Vagina (tissue), 2 donors: Measurements from ENCODE around the gene FGF1.

Experiments used
- POLR2A ChIP-seq, 2 donors: fragments of 450-650 bp; IDR thresholded peaks; one replicate each; pipeline ENCODE4 v1.6.1; 2017; ENCODE audit warnings: antibody characterized with exemption in 2 of 2, mild to moderate bottlenecking in 2 of 2, moderate library complexity in 2 of 2
- TF ChIP-seq, protein P1 (sequence below), 3 experiments: fragments of 450-650 bp in 2 of 3; fragments of 200-600 bp in 1 of 3; sonication (generic) in 1 of 3; IDR thresholded peaks; one replicate each; pipeline ENCODE4 v1.5.1; 2017 to 2019; ENCODE audit warnings: antibody characterized with exemption in 3 of 3, mild to moderate bottlenecking in 2 of 3, moderate library complexity in 2 of 3

DNA sequence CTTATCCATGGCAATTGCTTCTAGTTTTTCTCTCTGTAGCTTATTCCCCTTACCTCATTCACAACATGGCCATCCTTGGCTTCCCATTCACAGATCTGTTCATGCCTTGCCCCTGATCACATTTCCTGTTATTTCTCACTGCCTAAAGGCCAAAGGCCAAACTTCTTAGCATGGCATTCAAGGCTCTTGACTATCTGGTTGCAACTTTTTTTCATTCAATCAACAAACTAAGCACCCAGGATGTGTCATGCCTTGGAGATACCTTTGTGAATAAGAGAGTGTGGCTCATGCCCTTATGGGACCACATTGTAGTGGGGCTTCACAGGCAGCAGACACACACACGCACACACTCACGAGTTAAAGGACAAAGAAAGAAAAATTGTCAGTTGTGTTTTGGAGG is 27.6 kb downstream of the FGF1 start:
- TF ChIP-seq, protein P1, sequence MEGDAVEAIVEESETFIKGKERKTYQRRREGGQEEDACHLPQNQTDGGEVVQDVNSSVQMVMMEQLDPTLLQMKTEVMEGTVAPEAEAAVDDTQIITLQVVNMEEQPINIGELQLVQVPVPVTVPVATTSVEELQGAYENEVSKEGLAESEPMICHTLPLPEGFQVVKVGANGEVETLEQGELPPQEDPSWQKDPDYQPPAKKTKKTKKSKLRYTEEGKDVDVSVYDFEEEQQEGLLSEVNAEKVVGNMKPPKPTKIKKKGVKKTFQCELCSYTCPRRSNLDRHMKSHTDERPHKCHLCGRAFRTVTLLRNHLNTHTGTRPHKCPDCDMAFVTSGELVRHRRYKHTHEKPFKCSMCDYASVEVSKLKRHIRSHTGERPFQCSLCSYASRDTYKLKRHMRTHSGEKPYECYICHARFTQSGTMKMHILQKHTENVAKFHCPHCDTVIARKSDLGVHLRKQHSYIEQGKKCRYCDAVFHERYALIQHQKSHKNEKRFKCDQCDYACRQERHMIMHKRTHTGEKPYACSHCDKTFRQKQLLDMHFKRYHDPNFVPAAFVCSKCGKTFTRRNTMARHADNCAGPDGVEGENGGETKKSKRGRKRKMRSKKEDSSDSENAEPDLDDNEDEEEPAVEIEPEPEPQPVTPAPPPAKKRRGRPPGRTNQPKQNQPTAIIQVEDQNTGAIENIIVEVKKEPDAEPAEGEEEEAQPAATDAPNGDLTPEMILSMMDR (IDR thresholded peaks at IDR 0.05): no peak
- TF ChIP-seq POLR2A (IDR thresholded peaks at IDR 0.05): no peak
